ENCODE results near the gene RABAC1. TPM values are rescaled to one million over a fixed set of nuclear protein-coding genes. Genes with fewer than 3 reads are reported as not detected.

RABAC1 gene
- total RNA-seq, 1 donor from 2014 or later = 124 TPM

GRCh38 chr19:41936416-41936850 is 22.7 kb downstream of the RABAC1 start:
- Mint-ChIP-seq H3K4me1 (ENCODE audit: unreplicated experiment) (peaks cover 12% of the 10 kb centered on the region), H3K36me3 (no peaks in the 10 kb centered on the region), H3K4me3 (no peak overlapping the region), H3K9me3 (no peaks in the 10 kb centered on the region), H3K27ac (peak overlapping the region; percentile 1), H3K27me3 (peaks cover 71% of the 10 kb centered on the region)
- DNase-seq (ENCODE audit: extremely low spot score, unreplicated experiment) = no peak
- TF ChIP-seq CTCF (conservative IDR thresholded peaks at IDR 0.05) = no peak

- no peak for TF ChIP-seq CTCF (conservative IDR thresholded peaks at IDR 0.05)
- Mint-ChIP-seq H3K27ac (no peak overlapping the region), H3K4me1 (ENCODE audit: unreplicated experiment) (peaks cover 12% of the 10 kb centered on the region), H3K36me3 (no peaks in the 10 kb centered on the region), H3K9me3 (no peaks in the 10 kb centered on the region), H3K4me3 (no peak overlapping the region), H3K27me3 (peaks cover 72% of the 10 kb centered on the region)
- DNase-seq (ENCODE audit: extremely low spot score, unreplicated experiment) = no peak
These were observed 23.2 kb downstream of the RABAC1 start for GRCh38 chr19:41935760-41936415.

- TF ChIP-seq CTCF (conservative IDR thresholded peaks at IDR 0.05) = peak; percentile 90
- Mint-ChIP-seq H3K4me1 (ENCODE audit: unreplicated experiment) (peaks cover 12% of the 10 kb centered on the region), H3K4me3 (no peak overlapping the region), H3K27me3 (peaks cover 78% of the 10 kb centered on the region), H3K36me3 (no peaks in the 10 kb centered on the region), H3K27ac (no peak overlapping the region), H3K9me3 (no peaks in the 10 kb centered on the region)
- peak; percentile 84 for DNase-seq (ENCODE audit: extremely low spot score, unreplicated experiment)
These were observed 24.2 kb downstream of the RABAC1 start for GRCh38 chr19:41934849-41935374.

GRCh38 chr19:41933693-41934426 is 25.3 kb downstream of the RABAC1 start:
- H3K4me1 Mint-ChIP-seq (ENCODE audit: unreplicated experiment) = peaks cover 16% of the 10 kb centered on the region
- H3K9me3 Mint-ChIP-seq = no peaks in the 10 kb centered on the region
- TF ChIP-seq CTCF (conservative IDR thresholded peaks at IDR 0.05) = no peak
- peaks cover 89% of the 10 kb centered on the region for H3K27me3 Mint-ChIP-seq
- DNase-seq (ENCODE audit: extremely low spot score, unreplicated experiment) = no peak
- no peak overlapping the region for H3K27ac Mint-ChIP-seq
- peak overlapping the region; percentile 8 for H3K4me3 Mint-ChIP-seq
- no peaks in the 10 kb centered on the region for H3K36me3 Mint-ChIP-seq

- no peak for DNase-seq (ENCODE audit: extremely low spot score, unreplicated experiment)
- no peaks in the 10 kb centered on the region for H3K9me3 Mint-ChIP-seq
- H3K27me3 Mint-ChIP-seq = peaks cover 92% of the 10 kb centered on the region
- peaks cover 19% of the 10 kb centered on the region for H3K4me1 Mint-ChIP-seq (ENCODE audit: unreplicated experiment)
- H3K36me3 Mint-ChIP-seq = no peaks in the 10 kb centered on the region
- H3K4me3 Mint-ChIP-seq = no peak overlapping the region
- no peak overlapping the region for H3K27ac Mint-ChIP-seq
- TF ChIP-seq CTCF (conservative IDR thresholded peaks at IDR 0.05) = no peak
These were observed 26.3 kb downstream of the RABAC1 start for GRCh38 chr19:41932720-41933332.

Data from type B pancreatic cell (in vitro differentiated cells).